ENCODE data around the gene ETS1. TPM values are rescaled to one million over a fixed set of nuclear protein-coding genes. Genes with fewer than 3 reads are reported as not detected.

Gene ETS1
- total RNA-seq, 2 donors from 2014 or later = 15.2 to 30.0 TPM

DNA sequence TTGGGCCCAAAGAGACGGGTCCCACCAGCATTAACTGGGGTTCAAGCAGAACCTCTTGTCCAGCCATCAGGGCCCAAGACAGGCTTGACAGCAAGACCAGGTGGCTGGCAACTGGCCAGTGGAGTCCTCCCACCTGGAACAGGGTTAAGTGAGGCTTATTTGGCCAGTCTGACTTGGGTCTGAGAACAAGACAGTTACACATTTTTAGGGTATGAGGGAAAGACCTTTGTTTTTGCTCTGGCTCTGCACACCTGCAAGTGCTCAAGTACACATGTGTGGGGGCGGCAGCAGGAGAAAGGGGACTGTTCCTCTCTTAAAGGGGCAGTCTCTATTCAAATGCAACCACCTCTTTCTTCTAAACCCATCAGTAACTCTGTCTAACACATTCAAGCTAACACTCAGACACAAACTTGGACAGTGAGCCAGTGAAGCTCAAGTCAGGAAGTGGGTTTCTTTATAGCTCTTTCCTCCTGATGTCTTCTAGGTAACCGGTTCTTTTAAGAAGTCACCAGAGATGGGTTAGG, 116.2 kb downstream of the ETS1 start:
- no peak overlapping the region for H3K4me3 ChIP-seq
- TF ChIP-seq POLR2AphosphoS5 (IDR thresholded peaks at IDR 0.05) = no peak
- no peak for TF ChIP-seq POLR2A (IDR thresholded peaks at IDR 0.05)
- TF ChIP-seq CTCF (IDR thresholded peaks at IDR 0.05) = no peak
- H3K27me3 ChIP-seq (replicated peaks; ENCODE audit: insufficient read depth) = no peaks in the 10 kb centered on the region
- 77% methylated on average over 3 of the region's 3 CpGs for WGBS
- DNase-seq (ENCODE audit: low spot score) = no peak
- intact Hi-C loops (cut with DNase I) = no loop called here
- H3K4me1 ChIP-seq (replicated peaks) = no peaks in the 10 kb centered on the region
- H3K27ac ChIP-seq = no peak overlapping the region
- H3K9me3 ChIP-seq = no peaks in the 10 kb centered on the region
- no peaks in the 10 kb centered on the region for H3K36me3 ChIP-seq

- 44% methylated on average over 5 of the region's 5 CpGs for WGBS
- H3K27me3 ChIP-seq (replicated peaks; ENCODE audit: insufficient read depth) = no peaks in the 10 kb centered on the region
- intact Hi-C loops (cut with DNase I) = no loop called here
Observed at GRCh38 chr11:128470081-128470480, 117.3 kb downstream of the ETS1 start.

GRCh38 chr11:128469220-128469619, 118.1 kb downstream of the ETS1 start:
- H3K4me3 ChIP-seq = no peak overlapping the region
- TF ChIP-seq POLR2A (IDR thresholded peaks at IDR 0.05) (no peak), POLR2AphosphoS5 (IDR thresholded peaks at IDR 0.05) (no peak), CTCF (IDR thresholded peaks at IDR 0.05) (no peak)
- intact Hi-C loops (cut with DNase I) = loop anchor here (10.0 kb wide), 1 partner anchor 174 kb away; no protein-coding TSS in a partner anchor
- no peak for DNase-seq (ENCODE audit: low spot score)
- H3K4me1 ChIP-seq (replicated peaks) = no peaks in the 10 kb centered on the region
- no peaks in the 10 kb centered on the region for H3K36me3 ChIP-seq
- H3K9me3 ChIP-seq = no peaks in the 10 kb centered on the region
- WGBS = 88% methylated on average over 4 of the region's 4 CpGs
- H3K27ac ChIP-seq = peak overlapping the region in 1 of 2 donors; percentile 4
- no peaks in the 10 kb centered on the region for H3K27me3 ChIP-seq (replicated peaks; ENCODE audit: insufficient read depth)

More at GRCh38 chr11:128470081-128470480, 117.3 kb downstream of the ETS1 start:
- no peak for DNase-seq (ENCODE audit: low spot score)
- Histone ChIP-seq H3K36me3 (no peaks in the 10 kb centered on the region), H3K9me3 (no peaks in the 10 kb centered on the region), H3K27ac (no peak overlapping the region), H3K4me3 (no peak overlapping the region), H3K4me1 (replicated peaks) (no peaks in the 10 kb centered on the region)
- no peak for TF ChIP-seq CTCF (IDR thresholded peaks at IDR 0.05)
- no peak for TF ChIP-seq POLR2AphosphoS5 (IDR thresholded peaks at IDR 0.05)
- no peak for TF ChIP-seq POLR2A (IDR thresholded peaks at IDR 0.05)

- TF ChIP-seq POLR2A (IDR thresholded peaks at IDR 0.05) (no peak), CTCF (IDR thresholded peaks at IDR 0.05) (no peak), POLR2AphosphoS5 (IDR thresholded peaks at IDR 0.05) (no peak)
- no peaks in the 10 kb centered on the region for H3K27me3 ChIP-seq (replicated peaks; ENCODE audit: insufficient read depth)
- no peak for DNase-seq (ENCODE audit: low spot score)
- no peaks in the 10 kb centered on the region for H3K36me3 ChIP-seq
- H3K27ac ChIP-seq = no peak overlapping the region
- 78% methylated on average over 1 of the region's 1 CpG for WGBS
- intact Hi-C loops (cut with DNase I) = loop anchor here (10.0 kb wide), 1 partner anchor 173 kb away; no protein-coding TSS in a partner anchor
- no peak overlapping the region for H3K4me3 ChIP-seq
- H3K9me3 ChIP-seq = no peaks in the 10 kb centered on the region
- H3K4me1 ChIP-seq (replicated peaks) = no peaks in the 10 kb centered on the region
Observed at GRCh38 chr11:128468111-128468510, 119.2 kb downstream of the ETS1 start.

DNA sequence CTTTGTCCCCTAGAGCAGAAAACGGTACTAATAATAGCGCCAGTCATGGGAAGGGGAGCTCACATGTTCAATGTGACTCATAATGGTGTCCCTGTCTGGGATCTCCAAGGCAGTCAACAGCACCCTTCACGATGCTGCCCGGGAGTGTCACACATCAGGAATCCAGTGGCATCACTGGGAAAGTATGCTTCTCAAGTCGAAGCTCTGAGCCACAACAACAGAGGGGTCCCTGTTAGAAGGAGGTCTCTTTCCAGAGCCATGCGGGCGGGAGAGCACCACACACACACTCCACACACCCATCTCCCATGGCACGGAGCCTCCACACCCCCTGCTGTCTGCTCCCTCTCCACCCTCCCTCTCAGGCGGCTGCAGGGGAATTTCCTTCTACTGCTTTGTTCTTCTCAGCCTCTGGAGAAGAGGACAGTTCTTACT, 119.7 kb downstream of the ETS1 start:
- WGBS = 53% methylated on average over 9 of the region's 9 CpGs
- no peaks in the 10 kb centered on the region for H3K9me3 ChIP-seq
- no peak overlapping the region for H3K27ac ChIP-seq
- H3K4me1 ChIP-seq (replicated peaks) = no peaks in the 10 kb centered on the region
- intact Hi-C loops (cut with DNase I) = loop anchor here (10.0 kb wide), 1 partner anchor 173 kb away; no protein-coding TSS in a partner anchor
- H3K4me3 ChIP-seq = no peak overlapping the region
- no peak for TF ChIP-seq CTCF (IDR thresholded peaks at IDR 0.05)
- no peak for TF ChIP-seq POLR2A (IDR thresholded peaks at IDR 0.05)
- TF ChIP-seq POLR2AphosphoS5 (IDR thresholded peaks at IDR 0.05) = no peak
- no peak for DNase-seq (ENCODE audit: low spot score)
- no peaks in the 10 kb centered on the region for H3K36me3 ChIP-seq
- H3K27me3 ChIP-seq (replicated peaks; ENCODE audit: insufficient read depth) = no peaks in the 10 kb centered on the region

Measured in prostate gland (tissue), 2 donors.